ENCODE measurements around the gene GALNT15. TPM values are rescaled to one million over a fixed set of nuclear protein-coding genes. Genes with fewer than 3 reads are reported as not detected.

Gene GALNT15
- total and polyA plus RNA-seq, 2 donors from 2014 or later: 5.5 to 39.9 TPM

GRCh38 chr3:16130066-16130465 is 44.4 kb upstream of the GALNT15 start:
- H3K4me1 ChIP-seq (ENCODE audit: control insufficient read depth in 2 of 3, insufficient read depth in 2 of 3, low read depth in 1 of 3, low read length in 3 of 3): no peaks in the 10 kb centered on the region
- no peaks in the 10 kb centered on the region for H3K9me3 ChIP-seq (ENCODE audit: control insufficient read depth in 2 of 3, insufficient read depth in 1 of 3, low read length in 3 of 3)
- DNase-seq: no peak
- no peak for FAIRE-seq
- no peaks in the 10 kb centered on the region for H3K36me3 ChIP-seq (ENCODE audit: control insufficient read depth in 2 of 3, insufficient read depth in 3 of 3, low read length in 3 of 3)
- H3K9ac ChIP-seq (ENCODE audit: low read length in 3 of 3): no peak overlapping the region
- no peak for TF ChIP-seq CTCF (IDR thresholded peaks at IDR 0.05; ENCODE audit: borderline replicate concordance, extremely low read depth, insufficient read depth)
- no peaks in the 10 kb centered on the region for H3K27me3 ChIP-seq (ENCODE audit: control insufficient read depth, insufficient read depth, low read length)
- H3K27ac ChIP-seq (ENCODE audit: low read depth in 2 of 2, low read length in 2 of 2): no peak overlapping the region
- intact Hi-C loops (cut with DNase I): no loop called here
- no peak overlapping the region for H3K4me3 ChIP-seq (ENCODE audit: low read length in 3 of 3)

DNA sequence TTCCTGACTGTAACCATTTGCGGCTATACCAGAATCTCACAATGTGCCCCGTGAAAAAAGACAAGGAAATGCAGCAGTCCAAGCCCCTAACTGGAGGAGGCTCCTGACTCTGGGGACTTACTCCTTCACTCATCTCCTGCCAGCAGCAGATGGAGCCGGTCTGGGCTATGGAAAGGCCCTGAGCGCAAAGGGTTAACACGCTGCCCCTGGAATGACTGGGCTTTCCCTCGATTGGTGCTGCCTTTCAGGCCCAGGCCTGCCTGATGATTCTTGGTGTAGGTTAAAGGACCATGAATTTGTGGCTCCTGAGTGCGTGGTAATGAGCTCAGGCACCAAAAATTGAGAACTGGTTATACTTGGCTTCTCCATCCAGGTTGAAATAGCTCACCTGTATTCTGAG is 42.3 kb upstream of the GALNT15 start:
- no peaks in the 10 kb centered on the region for H3K9me3 ChIP-seq (ENCODE audit: control insufficient read depth in 2 of 3, insufficient read depth in 1 of 3, low read length in 3 of 3)
- no peak overlapping the region for H3K9ac ChIP-seq (ENCODE audit: low read length in 3 of 3)
- H3K4me1 ChIP-seq (ENCODE audit: control insufficient read depth in 2 of 3, insufficient read depth in 2 of 3, low read depth in 1 of 3, low read length in 3 of 3): no peaks in the 10 kb centered on the region
- no peak for DNase-seq
- FAIRE-seq: no peak
- H3K27me3 ChIP-seq (ENCODE audit: control insufficient read depth, insufficient read depth, low read length): no peaks in the 10 kb centered on the region
- TF ChIP-seq CTCF (IDR thresholded peaks at IDR 0.05; ENCODE audit: borderline replicate concordance, extremely low read depth, insufficient read depth): no peak
- intact Hi-C loops (cut with DNase I): no loop called here
- H3K27ac ChIP-seq (ENCODE audit: low read depth in 2 of 2, low read length in 2 of 2): no peak overlapping the region
- no peak overlapping the region for H3K4me3 ChIP-seq (ENCODE audit: low read length in 3 of 3)
- no peaks in the 10 kb centered on the region for H3K36me3 ChIP-seq (ENCODE audit: control insufficient read depth in 2 of 3, insufficient read depth in 3 of 3, low read length in 3 of 3)

DNA sequence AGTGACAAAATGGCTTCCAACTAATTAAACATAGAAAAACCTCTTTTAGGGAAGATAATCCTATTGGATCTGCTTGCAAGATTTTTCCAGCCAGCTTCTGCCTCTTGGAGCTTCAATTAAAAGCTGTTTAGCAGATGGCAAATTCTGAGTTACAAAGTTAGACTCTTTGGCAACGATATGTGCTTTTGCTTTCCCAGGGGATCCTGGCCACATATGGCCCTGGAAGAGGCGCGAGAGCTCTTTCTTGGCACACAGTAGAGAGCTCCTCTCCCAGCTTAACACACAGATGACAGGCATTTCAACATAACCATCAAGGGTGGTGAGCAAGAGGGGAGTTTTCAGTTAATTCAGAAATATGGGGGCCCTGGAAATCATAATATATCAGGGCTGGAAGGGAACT is 41.6 kb upstream of the GALNT15 start:
- Histone ChIP-seq H3K36me3 (ENCODE audit: control insufficient read depth in 2 of 3, insufficient read depth in 3 of 3, low read length in 3 of 3) (no peaks in the 10 kb centered on the region), H3K9me3 (ENCODE audit: control insufficient read depth in 2 of 3, insufficient read depth in 1 of 3, low read length in 3 of 3) (no peaks in the 10 kb centered on the region), H3K4me3 (ENCODE audit: low read length in 3 of 3) (no peak overlapping the region), H3K27ac (ENCODE audit: low read depth in 2 of 2, low read length in 2 of 2) (no peak overlapping the region), H3K4me1 (ENCODE audit: control insufficient read depth in 2 of 3, insufficient read depth in 2 of 3, low read depth in 1 of 3, low read length in 3 of 3) (no peaks in the 10 kb centered on the region), H3K27me3 (ENCODE audit: control insufficient read depth, insufficient read depth, low read length) (no peaks in the 10 kb centered on the region), H3K9ac (ENCODE audit: low read length in 3 of 3) (no peak overlapping the region)
- no peak for FAIRE-seq
- intact Hi-C loops (cut with DNase I): no loop called here
- TF ChIP-seq CTCF (IDR thresholded peaks at IDR 0.05; ENCODE audit: borderline replicate concordance, extremely low read depth, insufficient read depth): no peak
- no peak for DNase-seq
